Peyer's patch (tissue), 4 donors: ENCODE measurements around the gene TICRR. TPM values are rescaled to one million over a fixed set of nuclear protein-coding genes. Genes with fewer than 3 reads are reported as not detected.

ENCODE experiments used
- DNase-seq, 3 donors: peaks; one replicate each; pipeline ENCODE4 v3.0.0-alpha.2; 2017 to 2019
- H3K27ac ChIP-seq, 4 donors: fragments of 200-600 bp; sonication (generic); one replicate each; pipeline ENCODE4 v1.5.1; 2016 to 2019
- H3K27me3 ChIP-seq, 2 donors: fragments of 200-600 bp; sonication (generic); one replicate each; pipeline ENCODE4 v1.5.1; 2019
- H3K36me3 ChIP-seq, 3 donors: fragments of 200-600 bp; sonication (generic); one replicate each; pipeline ENCODE4 v1.5.1; 2016 to 2019
- H3K4me1 ChIP-seq, 4 donors: fragments of 200-600 bp; sonication (generic); one replicate each; pipeline ENCODE4 v1.5.1; 2016 to 2019
- H3K4me3 ChIP-seq, 4 donors: fragments of 200-600 bp; sonication (generic); 1 replicate in 3 of 4; 2 replicates in 1 of 4; pipeline ENCODE4 v1.5.1; 2016 to 2019; ENCODE audit warnings: mild to moderate bottlenecking in 1 of 4
- H3K9me3 ChIP-seq, 4 donors: fragments of 200-600 bp; sonication (generic); one replicate each; pipeline ENCODE4 v1.5.1; 2016 to 2019; ENCODE audit warnings: mild to moderate bottlenecking in 1 of 4
- POLR2A ChIP-seq, 2 donors: fragments of 450-650 bp; IDR thresholded peaks; one replicate each; pipeline ENCODE4 v1.5.1; 2017; ENCODE audit warnings: antibody characterized with exemption in 2 of 2, mild to moderate bottlenecking in 2 of 2, moderate library complexity in 2 of 2
- total RNA-seq, 4 donors: library from RNA; depleted of rRNA; stranded (reverse); fragments of >200 nt; gene quantifications; one replicate each; pipeline ENCODE4 v1.1.0, GENCODE V29; 2016
- TF ChIP-seq, protein P1 (sequence below), 6 experiments: fragments of 450-650 bp in 4 of 6; fragments of 200-600 bp in 2 of 6; sonication (generic) in 1 of 6; IDR thresholded peaks; one replicate each; pipeline ENCODE4 v1.5.1; 2017 to 2019; ENCODE audit warnings: antibody characterized with exemption in 6 of 6, mild to moderate bottlenecking in 3 of 6, moderate library complexity in 1 of 6

The TICRR gene
- 1 to 10 TPM; 2.3 to 8.3 (median 3.2) TPM for total RNA-seq

DNA sequence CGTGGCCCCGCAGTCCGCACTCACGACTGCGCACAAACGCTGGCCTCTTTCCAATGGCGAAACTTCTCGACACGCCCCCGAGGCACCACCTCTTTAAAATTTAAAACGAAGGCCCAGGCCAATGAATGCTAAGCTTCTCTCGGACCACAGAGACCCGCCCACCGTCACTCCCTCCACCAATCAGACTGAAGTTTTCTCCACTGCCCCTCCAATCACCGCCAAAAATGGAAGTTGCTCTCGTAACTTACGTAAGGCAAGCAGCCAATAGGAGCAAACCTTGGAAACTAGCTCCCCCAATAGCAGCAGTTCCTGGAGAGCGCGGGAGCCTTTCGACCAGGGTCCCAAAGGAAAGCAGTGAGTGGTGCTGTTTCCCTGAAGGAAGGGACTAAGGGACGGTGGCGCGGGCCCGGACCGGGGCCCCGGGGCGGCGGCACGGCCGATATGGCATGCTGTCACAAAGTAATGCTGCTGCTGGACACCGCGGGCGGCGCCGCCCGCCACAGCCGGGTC lies at the start of gene TICRR:
TICRR (plus strand) TSS at position 324 of the 510 bp plus-strand sequence; CDS start at position 442, 118 bp downstream.
- Histone ChIP-seq H3K9me3 (no peaks in the 10 kb centered on the region), H3K27me3 (no peaks in the 10 kb centered on the region), H3K36me3 (no peaks in the 10 kb centered on the region), H3K4me3 (peak within 1 kb of the TSS; percentile 52 to 96 (median 82)), H3K27ac (no peak within 1 kb of the TSS), H3K4me1 (peaks cover 0 to 9% (median 0%) of the 10 kb centered on the region in 4 donors)
- DNase-seq, result peak; percentile 92 to 98 (median 93)
- TF ChIP-seq POLR2A (IDR thresholded peaks at IDR 0.05), result no peak
- TF ChIP-seq, protein P1, sequence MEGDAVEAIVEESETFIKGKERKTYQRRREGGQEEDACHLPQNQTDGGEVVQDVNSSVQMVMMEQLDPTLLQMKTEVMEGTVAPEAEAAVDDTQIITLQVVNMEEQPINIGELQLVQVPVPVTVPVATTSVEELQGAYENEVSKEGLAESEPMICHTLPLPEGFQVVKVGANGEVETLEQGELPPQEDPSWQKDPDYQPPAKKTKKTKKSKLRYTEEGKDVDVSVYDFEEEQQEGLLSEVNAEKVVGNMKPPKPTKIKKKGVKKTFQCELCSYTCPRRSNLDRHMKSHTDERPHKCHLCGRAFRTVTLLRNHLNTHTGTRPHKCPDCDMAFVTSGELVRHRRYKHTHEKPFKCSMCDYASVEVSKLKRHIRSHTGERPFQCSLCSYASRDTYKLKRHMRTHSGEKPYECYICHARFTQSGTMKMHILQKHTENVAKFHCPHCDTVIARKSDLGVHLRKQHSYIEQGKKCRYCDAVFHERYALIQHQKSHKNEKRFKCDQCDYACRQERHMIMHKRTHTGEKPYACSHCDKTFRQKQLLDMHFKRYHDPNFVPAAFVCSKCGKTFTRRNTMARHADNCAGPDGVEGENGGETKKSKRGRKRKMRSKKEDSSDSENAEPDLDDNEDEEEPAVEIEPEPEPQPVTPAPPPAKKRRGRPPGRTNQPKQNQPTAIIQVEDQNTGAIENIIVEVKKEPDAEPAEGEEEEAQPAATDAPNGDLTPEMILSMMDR (IDR thresholded peaks at IDR 0.05), result no peak

- no peaks in the 10 kb centered on the region for H3K36me3 ChIP-seq
- H3K27me3 ChIP-seq, result no peaks in the 10 kb centered on the region
- no peak for DNase-seq
- no peaks in the 10 kb centered on the region for H3K4me1 ChIP-seq
- H3K4me3 ChIP-seq, result no peak overlapping the region
- no peak overlapping the region for H3K27ac ChIP-seq
- H3K9me3 ChIP-seq, result no peaks in the 10 kb centered on the region
- TF ChIP-seq, protein P1 (IDR thresholded peaks at IDR 0.05), result no peak
- TF ChIP-seq POLR2A (IDR thresholded peaks at IDR 0.05), result no peak
Measured at GRCh38 chr15:89526181-89526580, 49.1 kb upstream of the TICRR start.

DNA sequence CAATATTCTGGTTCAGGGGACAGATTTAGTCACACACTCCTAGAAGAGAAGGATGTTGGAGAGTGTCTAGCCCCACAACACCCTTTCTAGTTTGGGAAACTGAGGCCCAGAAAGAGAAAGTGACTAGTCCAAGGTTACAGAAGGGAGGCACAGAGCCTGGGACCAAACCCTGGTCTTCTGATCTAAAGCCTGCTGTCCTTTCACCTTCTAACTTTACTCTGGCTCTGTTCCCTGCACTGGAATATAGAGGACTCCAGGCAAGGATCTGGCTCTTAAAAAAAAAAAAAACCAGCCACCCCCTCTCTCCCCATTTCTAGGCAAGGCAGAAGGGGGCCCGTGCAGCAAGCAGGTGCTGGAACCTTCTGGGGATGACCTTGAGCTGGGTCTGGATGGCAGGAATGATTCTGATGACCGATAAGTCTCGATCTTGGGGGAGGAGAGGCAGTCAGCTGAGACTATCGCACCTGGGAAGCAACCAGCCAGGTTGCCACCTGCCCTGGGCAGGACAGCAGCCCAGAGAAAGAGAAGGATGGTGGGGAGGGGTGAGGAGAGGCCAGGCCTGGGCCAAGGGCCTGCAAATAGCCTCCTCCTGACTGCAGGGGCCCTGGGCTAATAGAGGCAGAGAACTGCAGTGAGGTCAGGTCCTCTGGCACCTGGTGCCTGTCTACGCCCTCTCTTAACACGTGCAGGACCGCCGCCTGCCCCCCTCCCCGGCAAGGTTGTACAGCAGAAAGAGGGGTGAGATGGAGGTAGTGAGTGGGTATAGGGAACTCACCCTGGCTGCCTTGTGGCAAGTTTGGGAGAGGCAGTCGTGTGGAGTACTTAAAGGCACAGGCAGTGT lies 48.4 kb upstream of the TICRR start:
- TF ChIP-seq, protein P1 (IDR thresholded peaks at IDR 0.05), result no peak
- TF ChIP-seq POLR2A (IDR thresholded peaks at IDR 0.05), result no peak
- DNase-seq, result no peak
- H3K27ac ChIP-seq, result no peak overlapping the region
- no peaks in the 10 kb centered on the region for H3K36me3 ChIP-seq
- H3K27me3 ChIP-seq, result no peaks in the 10 kb centered on the region
- no peaks in the 10 kb centered on the region for H3K9me3 ChIP-seq
- H3K4me1 ChIP-seq, result no peaks in the 10 kb centered on the region
- H3K4me3 ChIP-seq, result no peak overlapping the region

DNA sequence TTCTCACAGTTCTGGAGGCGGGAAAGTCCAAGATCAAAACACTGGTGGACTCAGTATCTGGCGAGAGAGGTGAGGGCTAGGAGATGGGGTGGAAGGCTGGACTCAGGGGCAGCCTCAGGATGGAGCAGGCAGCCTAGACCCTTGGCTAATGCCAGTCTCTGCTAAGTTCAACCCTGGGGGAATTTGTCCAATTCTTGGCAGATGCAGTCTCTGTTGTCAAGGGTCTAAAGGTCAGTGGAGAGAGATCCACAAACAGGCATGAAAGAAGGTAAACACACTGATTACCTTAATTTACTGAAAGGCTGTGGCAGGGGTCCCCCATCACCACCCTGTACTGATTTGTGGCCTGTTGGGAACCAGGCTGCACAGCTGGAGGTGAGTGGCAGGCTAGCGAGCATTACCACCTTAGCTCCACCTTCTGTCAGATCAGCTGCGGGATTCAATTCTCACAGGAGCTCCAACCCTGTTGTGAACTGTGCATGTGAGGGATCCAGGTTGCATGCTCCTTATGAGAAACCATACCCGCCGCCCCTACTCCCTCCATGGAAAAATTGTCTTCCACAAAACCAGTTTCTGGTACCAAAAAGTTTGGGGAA lies 46.4 kb upstream of the TICRR start:
- no peaks in the 10 kb centered on the region for H3K27me3 ChIP-seq
- H3K4me3 ChIP-seq, result no peak overlapping the region
- DNase-seq, result no peak
- TF ChIP-seq, protein P1 (IDR thresholded peaks at IDR 0.05), result no peak
- no peak for TF ChIP-seq POLR2A (IDR thresholded peaks at IDR 0.05)
- H3K36me3 ChIP-seq, result no peaks in the 10 kb centered on the region
- no peak overlapping the region for H3K27ac ChIP-seq
- no peaks in the 10 kb centered on the region for H3K9me3 ChIP-seq
- H3K4me1 ChIP-seq, result no peaks in the 10 kb centered on the region

DNA sequence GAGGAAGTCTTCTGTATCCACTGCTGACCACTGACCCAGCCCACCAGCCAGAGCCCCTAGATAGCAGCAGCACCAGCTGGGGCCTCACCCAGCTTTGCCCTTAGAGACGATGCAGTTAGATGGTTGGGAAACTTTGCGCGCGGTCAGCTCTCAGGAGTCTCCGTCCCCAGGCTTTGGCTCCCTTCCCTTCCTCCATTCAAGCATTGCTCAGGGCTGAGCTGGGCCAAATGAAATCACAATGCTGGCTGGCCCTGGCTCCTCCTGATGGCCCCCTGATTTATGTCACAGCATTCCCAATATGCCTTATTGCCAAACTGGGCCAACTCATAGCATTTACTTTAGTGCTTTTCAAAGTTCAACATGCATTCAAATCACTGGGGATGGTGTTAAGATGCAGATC lies 44.3 kb upstream of the TICRR start:
- DNase-seq, result no peak
- no peak overlapping the region for H3K4me3 ChIP-seq
- TF ChIP-seq, protein P1 (IDR thresholded peaks at IDR 0.05), result no peak
- no peaks in the 10 kb centered on the region for H3K9me3 ChIP-seq
- H3K27ac ChIP-seq, result no peak overlapping the region
- H3K27me3 ChIP-seq, result no peaks in the 10 kb centered on the region
- H3K36me3 ChIP-seq, result no peaks in the 10 kb centered on the region
- H3K4me1 ChIP-seq, result no peaks in the 10 kb centered on the region
